ENCODE data around the gene TBC1D16. TPM values are rescaled to one million over a fixed set of nuclear protein-coding genes. Genes with fewer than 3 reads are reported as not detected.

The TBC1D16 gene
- total and polyA plus RNA-seq, 2 experiments from 2014 or later: 13.0 to 30.3 TPM

GRCh38 chr17:79925242-79925957, 110.3 kb downstream of the TBC1D16 start:
- no peaks in the 10 kb centered on the region for H3K9me3 ChIP-seq (ENCODE audit: low read depth)
- peak; percentile 29 for TF ChIP-seq CTCF (IDR thresholded peaks at IDR 0.05; ENCODE audit: low read depth, low read length)
- no peak overlapping the region for H3K27ac ChIP-seq
- peak in 1 of 2 donors; percentile 63 for DNase-seq (ENCODE audit: low read depth in 1 of 2, low spot score in 1 of 2)
- H3K36me3 ChIP-seq: no peaks in the 10 kb centered on the region
- no peaks in the 10 kb centered on the region for H3K4me1 ChIP-seq (ENCODE audit: low read depth)
- H3K4me3 ChIP-seq: no peak overlapping the region
- peaks cover 15% of the 10 kb centered on the region for H3K27me3 ChIP-seq

DNA sequence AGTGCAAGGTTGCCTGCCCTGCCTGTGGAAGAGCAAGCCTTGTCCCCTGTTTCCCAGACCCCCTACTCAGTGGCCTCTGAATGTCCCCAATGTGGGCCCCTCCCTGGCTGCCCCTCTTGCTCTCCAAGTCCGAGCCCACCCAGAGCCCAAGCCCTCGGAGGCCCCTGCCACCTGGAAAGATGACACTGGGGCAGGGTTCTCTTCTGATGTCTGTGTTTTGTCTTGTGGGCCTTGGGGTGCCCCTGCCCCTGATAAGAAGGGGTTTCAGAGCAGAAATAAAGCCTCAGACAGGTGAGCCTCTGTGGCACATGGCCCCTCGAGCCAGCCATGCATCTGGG, 111.1 kb downstream of the TBC1D16 start:
- Histone ChIP-seq H3K4me1 (ENCODE audit: low read depth) (no peaks in the 10 kb centered on the region), H3K4me3 (no peak overlapping the region), H3K27ac (no peak overlapping the region), H3K36me3 (no peaks in the 10 kb centered on the region), H3K27me3 (peaks cover 9% of the 10 kb centered on the region), H3K9me3 (ENCODE audit: low read depth) (no peaks in the 10 kb centered on the region)
- TF ChIP-seq CTCF (IDR thresholded peaks at IDR 0.05; ENCODE audit: low read depth, low read length): no peak
- no peak for DNase-seq (ENCODE audit: low read depth in 1 of 2, low spot score in 1 of 2)

DNA sequence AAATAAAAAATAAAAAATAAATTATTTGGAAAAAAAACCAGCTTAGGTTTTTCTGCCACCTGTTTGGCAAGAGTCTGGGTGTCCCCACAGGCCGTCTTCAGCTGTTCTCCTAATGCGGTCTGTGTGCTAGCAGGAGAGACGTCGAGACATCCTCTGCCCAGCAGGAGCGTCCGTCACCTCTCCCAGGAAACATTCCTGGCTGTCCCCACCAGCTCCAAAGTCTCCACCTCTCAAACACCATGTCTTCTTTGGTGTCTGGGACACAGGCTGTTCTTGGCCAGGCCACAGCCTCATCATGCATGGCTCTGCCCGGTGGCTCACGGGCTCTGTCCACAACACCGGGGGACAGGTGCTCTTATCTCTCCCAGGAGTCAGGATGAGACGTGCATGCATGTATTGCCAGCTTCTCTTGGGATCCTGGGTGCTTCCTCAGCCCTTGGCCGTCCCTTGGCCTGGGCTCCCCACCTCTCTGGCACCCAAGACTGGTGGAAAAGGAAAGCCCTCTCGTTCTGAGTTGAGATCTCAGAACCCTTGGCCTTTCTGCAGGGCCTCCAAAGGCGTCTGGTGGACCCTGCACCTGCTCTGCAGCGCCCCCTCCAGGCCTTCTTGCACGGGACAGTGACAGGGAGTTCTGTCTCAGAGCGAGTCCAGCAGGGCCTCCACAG, 111.6 kb downstream of the TBC1D16 start:
- H3K36me3 ChIP-seq: no peaks in the 10 kb centered on the region
- H3K27me3 ChIP-seq: peaks cover 4% of the 10 kb centered on the region
- H3K9me3 ChIP-seq (ENCODE audit: low read depth): no peaks in the 10 kb centered on the region
- DNase-seq (ENCODE audit: low read depth in 1 of 2, low spot score in 1 of 2): peak; percentile 37 to 83
- H3K4me1 ChIP-seq (ENCODE audit: low read depth): no peaks in the 10 kb centered on the region
- peak; percentile 59 for TF ChIP-seq CTCF (IDR thresholded peaks at IDR 0.05; ENCODE audit: low read depth, low read length)
- H3K27ac ChIP-seq: no peak overlapping the region
- H3K4me3 ChIP-seq: no peak overlapping the region

GRCh38 chr17:79922798-79923197, 112.9 kb downstream of the TBC1D16 start:
- no peak for DNase-seq (ENCODE audit: low read depth in 1 of 2, low spot score in 1 of 2)
- Histone ChIP-seq H3K9me3 (ENCODE audit: low read depth) (no peaks in the 10 kb centered on the region), H3K4me3 (no peak overlapping the region), H3K36me3 (no peaks in the 10 kb centered on the region), H3K27ac (no peak overlapping the region), H3K4me1 (ENCODE audit: low read depth) (no peaks in the 10 kb centered on the region), H3K27me3 (no peaks in the 10 kb centered on the region)
- no peak for TF ChIP-seq CTCF (IDR thresholded peaks at IDR 0.05; ENCODE audit: low read depth, low read length)

DNA sequence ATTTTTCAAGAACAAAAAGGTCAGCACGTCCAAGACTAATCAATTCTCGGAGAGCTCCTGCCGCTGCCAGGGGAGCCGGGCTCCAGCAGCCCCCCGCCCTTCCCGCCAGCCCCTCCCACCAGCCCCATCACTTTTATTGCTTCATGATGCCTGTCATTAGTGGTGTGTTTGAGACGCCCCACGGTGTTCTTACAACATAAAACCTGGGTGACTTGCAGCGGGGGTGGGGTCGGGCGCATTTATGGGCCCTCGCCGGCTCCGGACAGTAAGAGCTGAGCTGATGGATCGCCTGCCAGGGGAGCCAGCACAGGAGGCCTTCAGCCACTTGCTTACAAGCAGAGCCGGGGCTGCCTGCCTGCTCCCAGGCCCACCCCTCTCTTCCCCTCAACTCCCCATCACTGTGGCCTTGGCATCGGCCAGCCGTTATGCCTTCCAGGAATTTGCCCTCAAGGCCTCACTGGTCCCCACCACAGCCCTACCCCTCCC, 113.5 kb downstream of the TBC1D16 start:
- no peaks in the 10 kb centered on the region for H3K4me1 ChIP-seq (ENCODE audit: low read depth)
- no peaks in the 10 kb centered on the region for H3K27me3 ChIP-seq
- DNase-seq (ENCODE audit: low read depth in 1 of 2, low spot score in 1 of 2): no peak
- no peak overlapping the region for H3K27ac ChIP-seq
- no peaks in the 10 kb centered on the region for H3K9me3 ChIP-seq (ENCODE audit: low read depth)
- no peak overlapping the region for H3K4me3 ChIP-seq
- no peaks in the 10 kb centered on the region for H3K36me3 ChIP-seq
- no peak for TF ChIP-seq CTCF (IDR thresholded peaks at IDR 0.05; ENCODE audit: low read depth, low read length)

Data from cardiac muscle cell (in vitro differentiated cells and primary cell).